IPS-NIHi11 (cell line): ENCODE results near the gene HNRNPCL2.
"Not testable (repeated sequence)": the region's sequence is repeated elsewhere in the genome, so short reads cannot be mapped to it uniquely, and the experiment has no call there.

Experiments
- DNase-seq: peaks from one replicate; pipeline ENCODE4 v3.0.0; 2012; ENCODE audit warnings: mixed read lengths, low spot score

HNRNPCL2 gene

GRCh38 chr1:13116754-13117153, at the start of gene HNRNPCL2:
TSS of gene HNRNPCL2 (minus strand) at chr1:13116854. CDS start at chr1:13116400, 454 bp downstream.
- not testable (repeated sequence) for DNase-seq

GRCh38 chr1:13165531-13165930, 48.9 kb upstream of the HNRNPCL2 start, which contains the start of gene HNRNPCL4:
TSS of gene HNRNPCL4 (minus strand) at chr1:13165631. CDS start at chr1:13165467, 164 bp downstream.
- not testable (repeated sequence) for DNase-seq

- not testable (repeated sequence) for DNase-seq
Measured at GRCh38 chr1:13155909-13156308, 39.3 kb upstream of the HNRNPCL2 start, which contains the start of gene PRAMEF26. TSS of gene PRAMEF26 (minus strand) at chr1:13156009. CDS start at chr1:13153095, 2,914 bp downstream.

- not testable (repeated sequence) for DNase-seq
Measured at GRCh38 chr1:13070474-13070873, 46.2 kb downstream of the HNRNPCL2 start, which contains the start of gene PRAMEF25. TSS of gene PRAMEF25 (plus strand) at chr1:13070774. CDS start at chr1:13073694, 2,920 bp downstream.
